Gastroesophageal sphincter (tissue), 3 donors: Measurements from ENCODE around the gene VRK2.

Source experiments
- CTCF ChIP-seq, 4 experiments: fragments of 200-600 bp in 2 of 4; fragments of 450-650 bp in 2 of 4; sonication (generic) in 1 of 4; IDR thresholded peaks; one replicate each; pipeline ENCODE4 v1.5.1; 2017 to 2019; ENCODE audit warnings: antibody characterized with exemption in 4 of 4, mild to moderate bottlenecking in 2 of 4, moderate library complexity in 2 of 4
- EP300 ChIP-seq: sonication (generic); formaldehyde crosslinking; IDR thresholded peaks from one replicate; pipeline ENCODE4 v1.6.1; 2017; ENCODE audit warnings: antibody characterized with exemption, mild to moderate bottlenecking
- POLR2A ChIP-seq, 2 donors: fragments of 450-650 bp; IDR thresholded peaks; one replicate each; pipeline ENCODE4 v1.6.1; 2017; ENCODE audit warnings: antibody characterized with exemption in 2 of 2, mild to moderate bottlenecking in 2 of 2, moderate library complexity in 1 of 2
- POLR2AphosphoS5 ChIP-seq: sonication (generic); formaldehyde crosslinking; IDR thresholded peaks from one replicate; pipeline ENCODE4 v1.6.1; 2017; ENCODE audit warnings: antibody characterized with exemption

DNA sequence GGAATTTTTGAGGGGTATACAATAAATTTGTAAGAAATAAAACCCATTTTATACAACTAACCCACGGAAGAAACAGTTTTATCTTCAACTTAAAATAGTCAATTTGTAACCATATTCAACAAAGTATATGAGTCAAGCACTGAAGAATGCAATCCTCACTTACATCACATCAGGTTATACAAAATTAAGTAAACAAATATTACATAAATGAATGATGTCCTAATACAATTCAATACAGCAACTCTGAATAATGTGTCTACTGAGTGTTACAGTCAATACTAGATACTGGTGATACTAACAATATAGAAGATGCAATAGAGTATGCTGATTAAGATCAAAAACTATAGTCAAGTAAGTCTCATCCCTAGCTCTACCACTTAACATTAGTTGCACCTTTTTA, 135.9 kb downstream of the VRK2 start:
- no peak for TF ChIP-seq CTCF (IDR thresholded peaks at IDR 0.05)
- TF ChIP-seq POLR2A (IDR thresholded peaks at IDR 0.05) = no peak
- TF ChIP-seq EP300 = no peak
- no peak for TF ChIP-seq POLR2AphosphoS5
